Activated CD8-positive, alpha-beta memory T cell treated with anti-CD3 and anti-CD28 coated beads for 24 hours (primary cell): ENCODE measurements around the gene TAS2R19.
"Not testable (repeated sequence)": the region's sequence is repeated elsewhere in the genome, so short reads cannot be mapped to it uniquely, and the experiment has no call there.

Experiments used
- DNase-seq: peaks from one replicate; pipeline ENCODE4 v3.0.0-alpha.2; 2020

The TAS2R19 gene

GRCh38 chr12:11022520-11022919, at the start of gene TAS2R19:
Gene TAS2R19, minus strand, starts transcription at chr12:11022620. Its CDS starts 49 bp downstream, at chr12:11022571.
- no peak for DNase-seq

GRCh38 chr12:11071414-11071813, 49.0 kb upstream of the TAS2R19 start:
- DNase-seq = no peak

GRCh38 chr12:11070999-11071398, 48.6 kb upstream of the TAS2R19 start:
- DNase-seq = no peak

GRCh38 chr12:11069854-11070365, 47.5 kb upstream of the TAS2R19 start:
- DNase-seq = no peak

GRCh38 chr12:11067514-11067913, 45.1 kb upstream of the TAS2R19 start:
- DNase-seq = no peak

- DNase-seq = not testable (repeated sequence)
These were observed 39.8 kb upstream of the TAS2R19 start, which contains the start of gene TAS2R46 for GRCh38 chr12:11062194-11062593. Gene TAS2R46, minus strand, starts transcription at chr12:11062294. Its CDS starts 0 bp downstream, at chr12:11062294.

GRCh38 chr12:11059784-11060183, 37.4 kb upstream of the TAS2R19 start:
- no peak for DNase-seq

- no peak for DNase-seq
These were observed 36.6 kb upstream of the TAS2R19 start for GRCh38 chr12:11059041-11059440.

GRCh38 chr12:11055306-11055705, 32.9 kb upstream of the TAS2R19 start:
- DNase-seq = no peak

GRCh38 chr12:11049806-11050531, 27.5 kb upstream of the TAS2R19 start:
- DNase-seq = not testable (repeated sequence)

GRCh38 chr12:11041366-11041765, 18.9 kb upstream of the TAS2R19 start:
- DNase-seq = not testable (repeated sequence)

- DNase-seq = no peak
These were observed 17.7 kb upstream of the TAS2R19 start for GRCh38 chr12:11040162-11040561.

GRCh38 chr12:11039171-11039570, 16.8 kb upstream of the TAS2R19 start:
- DNase-seq = no peak

- not testable (repeated sequence) for DNase-seq
These were observed 11.5 kb upstream of the TAS2R19 start for GRCh38 chr12:11033959-11034358.

GRCh38 chr12:11031307-11031706, 8.9 kb upstream of the TAS2R19 start, which contains the start of gene TAS2R31:
Gene TAS2R31, minus strand, starts transcription at chr12:11031407. Its CDS starts 72 bp downstream, at chr12:11031335.
- no peak for DNase-seq

- no peak for DNase-seq
These were observed 3.7 kb upstream of the TAS2R19 start for GRCh38 chr12:11026118-11026517.

GRCh38 chr12:11023387-11023786, 967 bp upstream of the TAS2R19 start:
- no peak for DNase-seq

- no peak for DNase-seq
These were observed 5.5 kb downstream of the TAS2R19 start for GRCh38 chr12:11016937-11017336.

GRCh38 chr12:11015775-11016430, 6.5 kb downstream of the TAS2R19 start:
- DNase-seq = no peak

- DNase-seq = no peak
These were observed 8.2 kb downstream of the TAS2R19 start for GRCh38 chr12:11014234-11014633.

- DNase-seq = no peak
These were observed 14.8 kb downstream of the TAS2R19 start for GRCh38 chr12:11007608-11008007.

GRCh38 chr12:10998204-10998603, 24.2 kb downstream of the TAS2R19 start, which contains the start of gene TAS2R20:
Gene TAS2R20, minus strand, starts transcription at chr12:10998304. Its CDS starts 429 bp downstream, at chr12:10997875.
- DNase-seq = no peak

GRCh38 chr12:10994307-10994706, 28.1 kb downstream of the TAS2R19 start:
- DNase-seq = no peak

GRCh38 chr12:10989107-10989506, 33.3 kb downstream of the TAS2R19 start:
- DNase-seq = no peak
